BLaER1 treated with 17β-estradiol and CSF1 and Interleukin-3, amounts not matched to agents 10 nM and 100 nM (cell line): Measurements from ENCODE around the gene DOCK11.

Experiments used
- H3K27ac ChIP-seq, 11 experiments: shearing (Covaris generic); formaldehyde crosslinking; 2 replicates each; pipeline ENCODE4 v1.8.1; 2022
- H3K27me3 ChIP-seq, 11 experiments: shearing (Covaris generic); formaldehyde crosslinking; 2 replicates each; pipeline ENCODE4 v1.8.1; 2022
- H3K36me3 ChIP-seq, 11 experiments: shearing (Covaris generic); formaldehyde crosslinking; 2 replicates each; pipeline ENCODE4 v1.8.1; 2022
- H3K4me1 ChIP-seq, 10 experiments: shearing (Covaris generic); formaldehyde crosslinking; 2 replicates each; pipeline ENCODE4 v1.8.1; 2022
- H3K4me2 ChIP-seq, 11 experiments: shearing (Covaris generic); formaldehyde crosslinking; 2 replicates each; pipeline ENCODE4 v1.8.1; 2022
- H3K4me3 ChIP-seq, 10 experiments: shearing (Covaris generic); formaldehyde crosslinking; 2 replicates each; pipeline ENCODE4 v1.8.1; 2022
- H3K9ac ChIP-seq, 11 experiments: shearing (Covaris generic); formaldehyde crosslinking; 2 replicates each; pipeline ENCODE4 v1.8.1; 2022
- H3K9me3 ChIP-seq, 11 experiments: shearing (Covaris generic); formaldehyde crosslinking; replicated peaks in 1 of 11; 2 replicates each; pipeline ENCODE4 v1.8.1; 2022
- H4K20me1 ChIP-seq, 11 experiments: shearing (Covaris generic); formaldehyde crosslinking; 2 replicates each; pipeline ENCODE4 v1.8.1; 2022
- Cebpa-rat ChIP-seq, 11 experiments: shearing (Covaris generic); IDR thresholded peaks; 2 replicates each; pipeline ENCODE4 v1.8.1; 2022

Gene DOCK11

DNA sequence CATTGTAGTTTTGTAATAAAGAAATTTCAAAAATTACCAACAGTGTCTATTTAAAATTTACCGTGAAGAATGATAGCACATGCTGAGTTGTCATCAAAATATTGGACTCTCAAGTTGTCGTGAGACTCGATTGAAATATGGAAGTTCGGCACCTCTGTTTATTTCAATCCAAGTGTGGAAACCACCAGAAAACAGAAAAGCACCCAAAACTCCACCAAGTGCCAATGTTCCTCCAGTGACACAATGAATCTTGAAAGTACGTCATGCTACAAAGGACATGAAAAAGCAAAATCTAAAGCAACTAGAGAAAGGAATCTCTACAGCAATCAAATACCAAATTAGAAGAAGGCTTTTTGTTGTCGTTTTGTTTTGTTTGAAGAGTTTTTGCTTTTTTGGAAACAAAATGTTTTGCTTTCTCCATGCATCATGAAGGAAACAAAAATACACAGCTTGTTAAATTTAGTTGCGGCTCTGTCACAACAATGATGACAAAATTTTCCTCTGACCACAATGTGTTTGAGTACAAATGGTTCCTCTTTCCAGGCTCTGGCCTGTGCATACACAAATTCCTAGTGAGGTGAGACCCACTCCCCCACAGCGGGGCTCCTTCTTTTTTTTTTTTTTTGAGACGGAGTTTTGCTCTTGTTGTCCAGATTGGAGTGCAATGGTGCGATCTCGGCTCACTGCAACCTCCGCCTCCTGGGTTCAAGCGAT lies 222.2 kb downstream of the DOCK11 start:
- Histone ChIP-seq H3K4me1 (peaks cover 16 to 87% (median 57%) of the 10 kb centered on the region in 10 experiments), H3K36me3 (no peaks in the 10 kb centered on the region), H3K9me3 (peaks cover 0 to 23% (median 13%) of the 10 kb centered on the region in 11 experiments; a peak in 14 of 22 replicates), H3K27ac (peak overlapping the region in 10 of 11 experiments; percentile 74 to 98 (median 93); a peak in 21 of 22 replicates), H3K4me2 (peak overlapping the region; percentile 26 to 88 (median 78)), H3K9ac (peak overlapping the region in 10 of 11 experiments; percentile 19 to 86 (median 80); a peak in 18 of 22 replicates), H3K27me3 (0 out of 22 replicates have a peak, but pooled peaks cover 0 to 4% (median 0%) of the 10 kb centered on the region in 11 experiments), H4K20me1 (no peaks in the 10 kb centered on the region), H3K4me3 (peak overlapping the region in 1 of 10 experiments; percentile 8; a peak in 3 of 20 replicates)
- peak in 6 of 11 experiments; percentile 9 to 73 (median 56); a peak in 5 of 22 replicates for TF ChIP-seq Cebpa-rat (IDR thresholded peaks at IDR 0.05)

DNA sequence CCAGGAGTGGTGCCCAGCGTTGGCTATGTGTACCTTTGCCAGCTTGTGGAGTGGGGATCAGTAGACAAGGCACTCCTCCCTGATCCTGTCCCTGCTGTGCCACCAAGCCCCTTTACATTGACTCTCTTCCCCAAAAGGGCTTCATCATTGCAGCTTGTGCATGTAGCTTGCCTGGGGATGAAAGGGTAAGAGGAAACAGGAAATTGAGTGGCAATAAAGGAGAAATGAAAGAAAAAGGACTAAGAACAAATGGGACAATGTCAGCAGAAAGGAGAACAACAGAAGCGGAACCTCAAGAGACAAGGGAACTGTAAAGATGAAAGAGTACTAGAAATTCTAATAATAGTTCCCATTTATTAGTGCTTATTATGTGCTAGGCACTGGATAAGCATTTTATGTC lies 223.1 kb downstream of the DOCK11 start:
- 0 out of 22 replicates have a peak, but pooled peaks of 2 of the 11 experiments have one; percentile 1 to 28 for TF ChIP-seq Cebpa-rat (IDR thresholded peaks at IDR 0.05)
- Histone ChIP-seq H3K4me3 (peak overlapping the region in 3 of 10 experiments; percentile 8 to 23 (median 15); a peak in 2 of 20 replicates), H3K9me3 (peaks cover 0 to 23% (median 13%) of the 10 kb centered on the region in 11 experiments; a peak in 14 of 22 replicates), H3K4me2 (peak overlapping the region; percentile 26 to 88 (median 78)), H4K20me1 (no peaks in the 10 kb centered on the region), H3K4me1 (peaks cover 20 to 95% (median 66%) of the 10 kb centered on the region in 10 experiments), H3K36me3 (no peaks in the 10 kb centered on the region), H3K27me3 (0 out of 22 replicates have a peak, but pooled peaks cover 0 to 8% (median 0%) of the 10 kb centered on the region in 11 experiments), H3K27ac (peak overlapping the region in 10 of 11 experiments; percentile 74 to 98 (median 93); a peak in 20 of 22 replicates), H3K9ac (peak overlapping the region in 10 of 11 experiments; percentile 19 to 86 (median 80); a peak in 18 of 22 replicates)

DNA sequence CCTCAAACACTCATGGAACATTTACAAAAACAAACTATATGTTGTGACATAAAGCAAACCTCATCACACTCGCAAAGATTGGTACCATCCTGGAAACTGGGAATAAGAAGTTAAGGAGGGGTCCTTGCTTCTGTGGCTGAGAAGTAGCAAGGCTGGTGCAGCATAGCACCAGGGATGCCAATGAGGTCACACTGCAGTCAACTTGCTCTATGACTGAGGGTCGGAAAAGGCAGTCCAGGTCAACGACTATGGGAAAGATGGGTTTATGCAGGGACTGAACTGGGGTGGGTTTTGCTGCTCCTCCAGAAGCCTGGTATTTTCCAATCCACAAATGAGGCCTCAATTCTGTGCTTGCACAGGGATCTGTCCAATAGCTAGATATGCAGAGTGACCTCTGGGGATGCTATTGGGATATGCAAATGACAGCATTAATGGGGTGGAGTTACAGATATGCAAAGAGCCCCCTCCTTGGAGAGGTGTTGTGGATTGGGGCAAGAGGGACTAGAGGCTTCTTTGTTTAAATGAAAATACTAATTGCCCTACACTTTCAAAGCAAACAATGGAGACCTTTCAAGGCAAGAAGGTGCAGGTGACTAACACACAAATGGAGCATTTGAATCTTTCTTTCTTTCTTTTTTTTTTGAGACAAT lies 224.6 kb downstream of the DOCK11 start:
- no peak for TF ChIP-seq Cebpa-rat (IDR thresholded peaks at IDR 0.05)
- H4K20me1 ChIP-seq, result no peaks in the 10 kb centered on the region; a peak in 1 of 22 replicates
- H3K9me3 ChIP-seq, result peaks cover 0 to 22% (median 13%) of the 10 kb centered on the region in 11 experiments; a peak in 14 of 22 replicates
- peak overlapping the region in 6 of 11 experiments; percentile 93 to 98 (median 96); a peak in 12 of 22 replicates for H3K27ac ChIP-seq
- peaks cover 32 to 95% (median 71%) of the 10 kb centered on the region in 10 experiments for H3K4me1 ChIP-seq
- H3K27me3 ChIP-seq, result 0 out of 22 replicates have a peak, but pooled peaks cover 0 to 9% (median 0%) of the 10 kb centered on the region in 11 experiments
- H3K4me2 ChIP-seq, result peak overlapping the region in 8 of 11 experiments; percentile 74 to 88 (median 82); a peak in 14 of 22 replicates
- H3K4me3 ChIP-seq, result no peak overlapping the region
- no peak overlapping the region for H3K9ac ChIP-seq
- no peaks in the 10 kb centered on the region for H3K36me3 ChIP-seq

GRCh38 chrX:118723376-118723775 lies 227.8 kb downstream of the DOCK11 start:
- TF ChIP-seq Cebpa-rat (IDR thresholded peaks at IDR 0.05), result no peak
- peak overlapping the region; percentile 13 to 91 (median 78); a peak in 17 of 22 replicates for H3K4me2 ChIP-seq
- peaks cover 31 to 94% (median 73%) of the 10 kb centered on the region in 10 experiments for H3K4me1 ChIP-seq

DNA sequence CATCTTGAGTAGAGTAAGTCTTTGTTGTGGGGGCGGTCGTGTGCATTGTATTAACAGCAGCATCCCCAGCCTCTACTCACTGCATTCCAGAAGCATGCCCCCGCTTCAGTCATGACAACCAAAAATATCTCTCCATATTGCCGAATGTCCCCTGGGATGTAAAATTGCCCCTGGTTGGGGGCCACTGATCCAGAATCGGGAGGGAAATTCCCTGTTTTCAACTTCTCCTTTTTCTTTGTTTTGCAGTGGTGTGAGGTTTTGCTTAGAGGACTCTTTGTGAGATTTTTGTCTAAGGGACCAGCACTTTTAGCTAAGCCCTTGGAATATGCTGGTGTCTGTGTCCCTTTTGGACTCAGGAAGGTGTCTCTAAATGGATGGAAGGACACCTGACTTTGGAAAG lies 228.8 kb downstream of the DOCK11 start:
- Histone ChIP-seq H3K4me1 (peaks cover 21 to 95% (median 64%) of the 10 kb centered on the region in 10 experiments; a peak in 19 of 20 replicates), H3K27ac (peak overlapping the region in 10 of 11 experiments; percentile 35 to 89 (median 74); a peak in 18 of 22 replicates), H3K4me3 (peak overlapping the region in 2 of 10 experiments; percentile 6 to 13; a peak in 1 of 20 replicates), H3K9me3 (peaks cover 0 to 8% (median 0%) of the 10 kb centered on the region in 11 experiments; a peak in 2 of 22 replicates), H3K4me2 (peak overlapping the region; percentile 39 to 91 (median 78)), H4K20me1 (no peaks in the 10 kb centered on the region; a peak in 1 of 22 replicates), H3K27me3 (peaks cover 0 to 19% (median 9%) of the 10 kb centered on the region in 11 experiments; a peak in 12 of 22 replicates), H3K9ac (peak overlapping the region in 8 of 11 experiments; percentile 7 to 73 (median 62); a peak in 12 of 22 replicates), H3K36me3 (no peaks in the 10 kb centered on the region)
- no peak for TF ChIP-seq Cebpa-rat (IDR thresholded peaks at IDR 0.05)

More at GRCh38 chrX:118723376-118723775, 227.8 kb downstream of the DOCK11 start:
- no peaks in the 10 kb centered on the region for H3K36me3 ChIP-seq
- H3K4me3 ChIP-seq, result no peak overlapping the region
- peak overlapping the region in 1 of 11 experiments; percentile 3; a peak in 1 of 22 replicates for H3K9ac ChIP-seq
- H3K27me3 ChIP-seq, result peaks cover 0 to 19% (median 9%) of the 10 kb centered on the region in 11 experiments; a peak in 12 of 22 replicates
- H4K20me1 ChIP-seq, result no peaks in the 10 kb centered on the region; a peak in 1 of 22 replicates
- peak overlapping the region in 6 of 11 experiments; percentile 71 to 89 (median 84); a peak in 12 of 22 replicates for H3K27ac ChIP-seq
- peaks cover 0 to 8% (median 0%) of the 10 kb centered on the region in 11 experiments; a peak in 2 of 22 replicates for H3K9me3 ChIP-seq

- Histone ChIP-seq H3K36me3 (no peaks in the 10 kb centered on the region), H3K27ac (peak overlapping the region in 10 of 11 experiments; percentile 35 to 89 (median 74); a peak in 18 of 22 replicates), H3K9ac (peak overlapping the region in 8 of 11 experiments; percentile 7 to 73 (median 62); a peak in 12 of 22 replicates), H3K27me3 (peaks cover 0 to 19% (median 9%) of the 10 kb centered on the region in 11 experiments; a peak in 12 of 22 replicates), H3K4me1 (peaks cover 21 to 95% (median 62%) of the 10 kb centered on the region in 10 experiments; a peak in 19 of 20 replicates), H4K20me1 (no peaks in the 10 kb centered on the region; a peak in 1 of 22 replicates), H3K4me3 (peak overlapping the region in 2 of 10 experiments; percentile 6 to 13; a peak in 1 of 20 replicates), H3K9me3 (peaks cover 0 to 8% (median 0%) of the 10 kb centered on the region in 11 experiments; a peak in 2 of 22 replicates), H3K4me2 (peak overlapping the region; percentile 39 to 91 (median 78))
- no peak for TF ChIP-seq Cebpa-rat (IDR thresholded peaks at IDR 0.05)
These were observed 229.2 kb downstream of the DOCK11 start for GRCh38 chrX:118724775-118725174.

GRCh38 chrX:118726396-118726795 lies 230.8 kb downstream of the DOCK11 start:
- TF ChIP-seq Cebpa-rat (IDR thresholded peaks at IDR 0.05), result no peak
- H4K20me1 ChIP-seq, result peaks cover 0 to 6% (median 0%) of the 10 kb centered on the region in 11 experiments; a peak in 3 of 22 replicates
- H3K36me3 ChIP-seq, result no peaks in the 10 kb centered on the region
- H3K4me1 ChIP-seq, result peaks cover 21 to 95% (median 57%) of the 10 kb centered on the region in 10 experiments; a peak in 19 of 20 replicates
- peaks cover 0 to 19% (median 9%) of the 10 kb centered on the region in 11 experiments; a peak in 12 of 22 replicates for H3K27me3 ChIP-seq
- H3K27ac ChIP-seq, result peak overlapping the region in 6 of 11 experiments; percentile 80 to 93 (median 87); a peak in 10 of 22 replicates
- H3K4me2 ChIP-seq, result peak overlapping the region; percentile 76 to 91 (median 82); a peak in 20 of 22 replicates
- peak overlapping the region in 4 of 10 experiments; percentile 67 to 78 (median 70); a peak in 5 of 20 replicates for H3K4me3 ChIP-seq
- H3K9me3 ChIP-seq, result peaks cover 0 to 8% (median 0%) of the 10 kb centered on the region in 11 experiments; a peak in 2 of 22 replicates
- peak overlapping the region in 6 of 11 experiments; percentile 80 to 94 (median 88); a peak in 8 of 22 replicates for H3K9ac ChIP-seq
